A549 treated with CORT108297 at 1 μM for 4 hours (cell line): Measurements from ENCODE around the gene MSX1. TPM values are rescaled to one million over a fixed set of nuclear protein-coding genes. Genes with fewer than 3 reads are reported as not detected.

ENCODE experiments used
- total RNA-seq: library from RNA; stranded (reverse); fragments of 200-300 nt; extraction: Qiagen RNA extraction; gene quantifications from 5 replicates; pipeline ENCODE4 v1.2.3, GENCODE V29; 2022

The MSX1 gene
- 5.6 to 11.8 TPM (median 9.9 TPM) in 5 replicates for total RNA-seq

GRCh38 chr4:4859325-4859798 is at the start of gene MSX1:
Gene MSX1 (plus strand): TSS chr4:4859665. CDS start chr4:4859900, 235 bp downstream.

Other genes with a start within 250 kb of the MSX1 start
- gene CYTL1, start 159.8 kb downstream of the MSX1 start, total RNA-seq, result not detected in 5 replicates
- gene STK32B, start 191.8 kb downstream of the MSX1 start, total RNA-seq, result 19.4 to 20.5 TPM (median 20.1 TPM) in 5 replicates